Keratinocyte (primary cell): ENCODE data around the gene ECI2.

Experiments used
- EZH2 ChIP-seq: IDR thresholded peaks from one replicate; pipeline ENCODE4 v1.6.1; 2012; ENCODE audit warnings: inconsistent platforms, mild to moderate bottlenecking, low read length, moderate library complexity
- TF ChIP-seq, protein P1 (sequence below), 3 experiments: IDR thresholded peaks in 1 of 3; conservative IDR thresholded peaks in 1 of 3; optimal IDR thresholded peaks in 1 of 3; 2 replicates in 2 of 3; 3 replicates in 1 of 3; pipeline versions ENCODE3 to v1.5.1; 2011; ENCODE audit warnings: low read length in 3 of 3, mild to moderate bottlenecking in 3 of 3, moderate library complexity in 2 of 3, control low read depth in 1 of 3, inconsistent platforms in 1 of 3; ENCODE audit not compliant: insufficient read depth in 2 of 3; ENCODE audit errors: extremely low read depth in 1 of 3

DNA sequence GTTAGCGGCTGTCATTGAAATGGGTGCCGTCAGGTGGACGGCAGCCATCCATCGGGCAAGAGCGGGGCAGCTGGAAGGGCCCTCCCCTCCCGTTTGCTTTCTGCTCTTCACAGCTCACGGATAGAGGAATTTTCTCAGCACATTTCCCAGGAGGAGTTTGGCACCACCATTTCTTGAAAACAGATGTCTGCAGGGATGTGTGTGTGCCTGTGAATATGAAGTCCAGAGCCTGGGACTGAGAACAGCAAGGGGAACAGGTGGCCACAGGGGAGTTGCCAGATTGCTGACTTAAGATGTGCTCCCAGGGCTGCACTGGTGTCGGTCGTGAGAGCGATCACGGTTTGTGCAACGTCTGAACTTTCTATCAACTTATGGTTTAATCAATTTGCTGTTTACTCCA is 22.1 kb upstream of the ECI2 start:
- TF ChIP-seq, protein P1, sequence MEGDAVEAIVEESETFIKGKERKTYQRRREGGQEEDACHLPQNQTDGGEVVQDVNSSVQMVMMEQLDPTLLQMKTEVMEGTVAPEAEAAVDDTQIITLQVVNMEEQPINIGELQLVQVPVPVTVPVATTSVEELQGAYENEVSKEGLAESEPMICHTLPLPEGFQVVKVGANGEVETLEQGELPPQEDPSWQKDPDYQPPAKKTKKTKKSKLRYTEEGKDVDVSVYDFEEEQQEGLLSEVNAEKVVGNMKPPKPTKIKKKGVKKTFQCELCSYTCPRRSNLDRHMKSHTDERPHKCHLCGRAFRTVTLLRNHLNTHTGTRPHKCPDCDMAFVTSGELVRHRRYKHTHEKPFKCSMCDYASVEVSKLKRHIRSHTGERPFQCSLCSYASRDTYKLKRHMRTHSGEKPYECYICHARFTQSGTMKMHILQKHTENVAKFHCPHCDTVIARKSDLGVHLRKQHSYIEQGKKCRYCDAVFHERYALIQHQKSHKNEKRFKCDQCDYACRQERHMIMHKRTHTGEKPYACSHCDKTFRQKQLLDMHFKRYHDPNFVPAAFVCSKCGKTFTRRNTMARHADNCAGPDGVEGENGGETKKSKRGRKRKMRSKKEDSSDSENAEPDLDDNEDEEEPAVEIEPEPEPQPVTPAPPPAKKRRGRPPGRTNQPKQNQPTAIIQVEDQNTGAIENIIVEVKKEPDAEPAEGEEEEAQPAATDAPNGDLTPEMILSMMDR (optimal IDR thresholded peaks at IDR 0.05 in 1 of 3, IDR thresholded peaks at IDR 0.05 in 1 of 3, conservative IDR thresholded peaks at IDR 0.05 in 1 of 3; ENCODE audit: extremely low read depth in 1 of 3, insufficient read depth in 2 of 3, low read length in 3 of 3): no peak
- no peak for TF ChIP-seq EZH2
